ENCODE results near the gene OR10A4.
"Not testable (repeated sequence)": the region's sequence is repeated elsewhere in the genome, so short reads cannot be mapped to it uniquely, and the experiment has no call there.

Gene OR10A4, protein sequence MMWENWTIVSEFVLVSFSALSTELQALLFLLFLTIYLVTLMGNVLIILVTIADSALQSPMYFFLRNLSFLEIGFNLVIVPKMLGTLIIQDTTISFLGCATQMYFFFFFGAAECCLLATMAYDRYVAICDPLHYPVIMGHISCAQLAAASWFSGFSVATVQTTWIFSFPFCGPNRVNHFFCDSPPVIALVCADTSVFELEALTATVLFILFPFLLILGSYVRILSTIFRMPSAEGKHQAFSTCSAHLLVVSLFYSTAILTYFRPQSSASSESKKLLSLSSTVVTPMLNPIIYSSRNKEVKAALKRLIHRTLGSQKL

DNA sequence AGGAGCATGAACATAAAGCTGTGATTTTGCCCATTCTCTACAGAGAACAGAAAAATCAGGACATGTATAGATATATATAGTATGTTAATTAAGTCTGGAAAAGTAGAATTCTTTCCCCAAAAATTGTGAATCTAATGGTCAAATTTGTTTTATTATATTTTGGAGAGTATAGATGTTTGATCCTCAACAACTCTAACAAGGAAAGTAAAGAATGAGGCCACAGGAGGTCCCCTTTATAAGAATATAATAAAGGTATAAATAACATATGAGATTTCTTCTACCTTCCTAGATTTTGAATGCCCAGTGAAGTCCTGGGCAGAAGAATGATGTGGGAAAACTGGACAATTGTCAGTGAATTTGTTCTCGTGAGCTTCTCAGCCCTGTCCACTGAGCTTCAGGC lies at the start of gene OR10A4:
TSS of gene OR10A4 (plus strand) at position 301 of the 400 bp plus-strand sequence. CDS start at position 324, 23 bp downstream.
- no peak for DNase-seq (ENCODE audit: low read depth in 2 of 2)

DNA sequence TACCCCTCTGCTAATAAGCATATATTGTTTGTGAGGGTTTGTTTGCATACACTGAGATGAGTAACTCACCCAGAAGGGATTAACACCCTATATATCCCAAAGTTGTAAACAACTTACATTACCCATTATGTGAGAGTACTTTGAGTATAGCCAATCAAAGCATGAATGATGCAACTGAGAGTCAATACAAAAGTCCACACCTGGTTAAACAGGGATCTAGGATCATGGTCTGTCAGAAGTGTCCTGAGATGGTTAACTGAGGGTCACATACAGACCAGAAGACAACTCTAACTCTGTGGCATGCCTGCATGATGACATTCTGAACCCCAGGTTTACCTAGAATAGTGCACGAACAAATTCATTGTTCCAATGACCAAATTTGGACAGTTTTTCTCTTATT lies 48.3 kb upstream of the OR10A4 start:
- no peak for DNase-seq (ENCODE audit: low read depth in 2 of 2)

DNA sequence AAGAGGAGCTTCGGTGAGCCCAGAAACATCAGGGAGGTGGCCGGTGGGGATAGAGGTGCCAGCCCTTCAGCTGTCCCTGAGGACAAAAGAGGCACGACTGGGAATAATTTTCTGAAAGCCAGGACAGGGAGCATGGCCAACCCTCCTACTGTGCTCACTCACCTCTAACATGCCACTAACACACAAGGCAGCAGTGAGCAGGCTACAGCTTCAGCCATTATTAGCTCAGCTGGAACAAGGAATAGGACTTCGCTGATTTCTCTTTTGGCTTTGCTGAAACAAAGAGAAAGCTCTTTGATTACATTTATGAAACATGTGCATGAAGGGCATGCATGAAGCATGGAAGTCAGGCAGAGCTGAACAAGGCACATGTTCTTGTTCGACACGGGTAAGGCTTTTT lies 43.1 kb upstream of the OR10A4 start:
- DNase-seq (ENCODE audit: low read depth in 2 of 2): no peak

DNA sequence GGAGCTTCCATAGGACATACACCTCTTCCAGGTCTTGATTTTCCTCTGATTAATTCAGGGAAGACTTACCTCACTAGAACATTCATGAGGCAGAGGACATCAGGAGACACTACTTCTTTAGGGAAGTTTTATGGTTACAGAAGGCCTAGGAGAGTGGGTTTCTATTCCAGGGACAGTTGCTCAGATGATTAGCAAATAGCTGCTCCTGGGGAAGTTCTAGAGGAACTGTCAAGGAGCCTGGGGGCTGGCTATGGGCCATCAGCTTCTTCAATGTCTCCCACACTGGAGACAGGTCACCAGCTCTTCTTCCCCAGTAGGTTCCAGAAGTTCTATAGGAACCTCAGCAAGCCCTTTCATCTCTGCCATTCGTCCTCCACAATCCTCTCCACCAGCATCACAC lies 42.4 kb upstream of the OR10A4 start:
- no peak for DNase-seq (ENCODE audit: low read depth in 2 of 2)

DNA sequence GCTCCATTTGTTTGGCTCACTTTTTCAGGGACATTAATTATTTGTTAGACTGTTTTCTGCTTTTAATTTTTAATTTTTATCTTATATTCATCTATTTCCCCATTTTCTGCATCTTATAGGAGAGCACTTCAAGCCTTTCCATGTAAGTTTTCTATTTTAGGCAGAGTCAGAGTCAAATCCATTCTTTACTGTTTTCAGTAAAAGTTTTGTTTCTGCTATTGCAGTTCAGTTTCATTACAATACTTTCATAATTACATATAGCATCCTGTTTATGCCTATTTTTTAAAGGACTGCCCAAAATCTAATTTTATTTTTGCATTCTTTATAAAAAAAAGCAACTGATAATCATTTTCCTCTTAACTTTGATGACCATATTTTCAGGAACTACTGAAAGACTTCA lies 34.7 kb upstream of the OR10A4 start:
- DNase-seq (ENCODE audit: low read depth in 2 of 2): no peak

DNA sequence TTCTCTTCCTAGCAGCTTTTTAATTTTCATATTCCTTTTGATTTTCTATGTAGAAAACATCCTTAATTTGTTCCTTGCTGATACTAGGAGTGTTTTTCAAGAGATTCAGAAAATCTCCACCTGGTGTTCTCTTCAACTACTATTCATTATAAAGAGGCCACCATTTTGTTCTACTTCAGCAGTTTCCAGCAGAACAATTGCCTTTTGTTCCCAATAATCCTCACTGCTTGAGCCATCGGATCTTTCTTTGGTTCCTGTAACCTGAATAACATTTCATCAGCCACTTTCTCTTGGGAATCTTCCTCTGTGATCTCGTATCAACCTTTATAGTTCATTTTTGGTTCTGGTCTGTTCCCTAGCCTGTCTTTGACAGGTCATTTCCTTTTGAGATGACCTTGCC lies 32.8 kb upstream of the OR10A4 start:
- no peak for DNase-seq (ENCODE audit: low read depth in 2 of 2)

DNA sequence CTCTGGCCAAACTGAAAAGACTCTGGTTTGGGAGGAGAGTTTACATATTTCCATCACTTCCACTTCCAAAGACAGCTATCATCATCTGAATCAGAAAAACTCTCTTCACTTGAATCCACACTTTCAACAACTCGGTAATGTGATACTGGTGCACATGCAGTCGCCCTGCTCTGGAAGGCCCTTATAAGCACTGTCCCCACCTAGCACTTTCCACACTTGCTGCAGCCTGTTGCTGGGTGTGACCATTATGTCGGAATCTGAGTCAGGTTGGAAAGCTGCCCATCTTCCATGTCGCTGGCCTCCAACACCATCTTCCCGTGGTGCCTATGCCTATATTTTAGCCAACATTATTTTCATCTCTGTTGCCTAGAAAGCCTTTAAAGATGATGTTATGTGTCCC lies 32.1 kb upstream of the OR10A4 start:
- no peak for DNase-seq (ENCODE audit: low read depth in 2 of 2)

DNA sequence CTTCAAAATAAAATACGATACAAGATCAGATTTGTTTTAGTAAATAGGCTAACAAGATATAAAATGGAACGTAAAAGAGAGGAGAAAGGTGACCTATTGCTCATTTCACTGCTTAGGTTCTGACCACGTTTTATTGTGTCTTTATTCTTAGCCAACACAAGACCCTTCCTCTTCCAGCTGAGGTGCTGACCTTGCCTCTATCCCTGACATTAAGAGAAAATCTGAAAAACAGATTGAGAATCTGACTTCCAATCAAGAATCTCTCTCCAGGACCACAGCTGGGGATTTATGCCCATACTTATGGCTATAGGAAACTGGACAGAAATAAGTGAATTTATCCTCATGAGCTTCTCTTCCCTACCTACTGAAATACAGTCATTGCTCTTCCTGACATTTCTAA lies 31.0 kb upstream of the OR10A4 start, which contains the start of gene OR10A5:
TSS of gene OR10A5 (plus strand) at position 301 of the 400 bp plus-strand sequence. CDS start at position 301, 0 bp downstream.
- no peak for DNase-seq (ENCODE audit: low read depth in 2 of 2)

DNA sequence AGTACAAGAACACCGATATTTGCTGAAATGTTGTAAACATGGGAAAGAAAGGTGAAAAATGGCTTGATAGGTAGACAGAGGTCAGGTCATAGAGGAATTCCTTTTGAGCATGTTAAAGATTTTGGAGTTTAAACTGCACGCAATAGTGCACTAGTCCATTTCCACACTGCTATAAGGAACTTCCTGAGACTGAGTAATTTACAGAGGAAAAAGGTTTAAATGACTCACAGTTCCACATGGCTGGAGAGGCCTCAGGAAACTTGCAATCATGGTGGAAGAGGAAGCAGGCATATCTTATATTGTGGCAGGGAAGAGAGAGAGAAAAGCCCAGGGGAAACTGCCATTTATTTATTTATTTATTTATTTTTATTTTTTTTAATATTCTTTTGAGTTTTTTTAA lies 25.9 kb upstream of the OR10A4 start:
- DNase-seq (ENCODE audit: low read depth in 2 of 2): no peak

DNA sequence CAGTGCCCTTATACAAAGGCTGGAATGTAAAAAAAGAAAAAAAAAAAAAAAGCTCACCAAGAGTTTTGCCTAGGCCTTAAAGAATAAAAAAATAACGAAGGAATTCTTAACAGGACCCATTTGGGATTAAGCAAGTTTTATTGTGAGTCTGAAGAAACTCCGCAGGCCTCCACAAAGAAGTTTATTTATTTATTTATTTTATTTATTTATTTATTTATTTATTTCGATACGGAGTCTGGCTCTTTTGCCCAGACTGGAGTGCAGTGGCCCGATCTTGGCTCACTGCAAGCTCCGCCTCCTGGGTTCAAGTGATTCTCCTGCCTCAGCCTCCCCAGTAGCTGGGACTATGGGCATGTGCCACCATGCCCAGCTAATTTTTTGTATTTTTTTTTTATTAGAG lies 21.6 kb upstream of the OR10A4 start:
- not testable (repeated sequence) for DNase-seq (ENCODE audit: low read depth in 2 of 2)

DNA sequence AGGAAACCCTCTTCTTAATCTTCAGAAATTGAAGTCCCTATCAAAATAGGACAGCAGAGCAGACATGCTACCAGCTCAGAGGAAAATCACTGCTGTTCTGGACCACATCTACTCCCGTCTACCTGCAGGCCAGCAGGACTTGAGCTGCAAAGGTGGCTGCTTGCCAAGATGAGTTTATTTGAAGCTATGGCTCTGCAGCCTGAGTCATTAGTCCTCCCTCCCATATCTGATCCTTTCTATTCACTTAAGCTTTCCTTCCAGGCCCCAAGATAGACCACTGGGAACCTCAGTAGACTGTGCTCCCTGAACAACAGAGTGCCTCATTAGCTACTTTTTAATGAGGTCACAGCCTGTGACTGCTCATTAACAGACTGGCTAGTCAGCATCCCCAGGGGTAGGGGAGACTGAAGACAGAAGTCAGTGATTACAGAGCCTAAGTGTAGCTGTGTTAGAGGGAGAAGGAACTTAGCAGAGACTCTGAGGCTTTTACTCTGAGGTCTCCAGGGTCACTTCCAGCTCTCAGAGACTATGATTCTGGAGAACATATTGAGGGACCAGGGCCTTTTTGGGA lies 20.4 kb upstream of the OR10A4 start:
- no peak for DNase-seq (ENCODE audit: low read depth in 2 of 2)

DNA sequence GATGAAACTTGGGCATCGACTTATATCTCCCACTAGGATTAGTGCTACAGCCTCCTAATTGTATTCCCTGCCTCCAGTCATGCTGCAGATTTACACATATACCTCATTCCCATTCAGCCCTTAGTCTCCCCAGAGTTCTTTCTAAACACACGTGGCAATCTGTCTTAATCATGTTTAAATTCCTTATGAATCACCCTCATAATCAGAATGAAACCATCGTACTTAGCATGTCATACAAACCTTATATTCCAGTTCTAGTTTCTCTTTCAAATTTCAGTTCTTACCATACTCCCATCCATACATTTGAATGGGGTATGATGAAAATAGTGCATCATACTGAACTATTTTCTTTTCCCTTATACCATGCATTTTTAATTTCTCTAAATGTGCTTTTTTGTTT lies 19.6 kb upstream of the OR10A4 start:
- DNase-seq (ENCODE audit: low read depth in 2 of 2): no peak

DNA sequence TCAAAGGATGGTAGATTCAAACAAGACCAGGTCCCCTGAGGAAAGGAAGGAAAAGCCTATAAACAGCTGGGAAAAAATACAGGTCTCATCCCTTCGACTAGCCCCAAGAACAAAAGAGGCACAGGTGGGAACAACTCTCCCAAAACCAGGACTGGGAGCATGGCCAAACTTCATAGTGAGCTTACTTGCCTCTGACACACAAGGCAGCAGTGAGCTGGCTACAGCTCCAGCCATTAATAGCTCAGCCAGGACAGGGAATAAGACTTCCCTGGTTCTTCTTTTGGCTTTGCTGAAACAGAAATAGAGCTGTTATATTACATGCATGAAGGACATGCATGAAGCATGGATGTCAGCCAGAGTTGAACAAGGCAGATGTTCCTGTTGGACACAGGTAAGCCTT lies 13.5 kb upstream of the OR10A4 start, which contains the start of gene OR10A2:
TSS of gene OR10A2 (plus strand) at position 97 of the 400 bp plus-strand sequence. CDS start 6,698 bp downstream, outside the sequence.
- DNase-seq (ENCODE audit: low read depth in 2 of 2): no peak

DNA sequence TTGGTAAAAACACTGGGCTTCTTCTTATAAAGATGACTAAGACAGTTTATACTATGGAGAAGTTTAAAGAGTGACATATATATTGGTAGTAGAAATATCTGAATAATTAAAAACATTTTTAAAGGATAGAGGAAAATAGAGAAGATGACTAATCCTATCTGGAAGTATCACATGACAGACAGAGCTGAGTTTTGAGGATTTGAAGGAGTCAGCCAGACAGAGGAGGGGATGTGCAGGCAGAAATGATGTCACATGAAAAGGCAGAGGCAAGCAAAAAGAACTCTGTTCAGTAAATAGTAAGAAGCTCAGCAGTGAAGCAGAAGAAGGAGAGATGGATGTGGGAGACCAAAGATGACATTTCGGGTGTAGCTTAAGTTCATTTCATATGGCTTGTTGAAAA lies 12.0 kb upstream of the OR10A4 start:
- DNase-seq (ENCODE audit: low read depth in 2 of 2): no peak

DNA sequence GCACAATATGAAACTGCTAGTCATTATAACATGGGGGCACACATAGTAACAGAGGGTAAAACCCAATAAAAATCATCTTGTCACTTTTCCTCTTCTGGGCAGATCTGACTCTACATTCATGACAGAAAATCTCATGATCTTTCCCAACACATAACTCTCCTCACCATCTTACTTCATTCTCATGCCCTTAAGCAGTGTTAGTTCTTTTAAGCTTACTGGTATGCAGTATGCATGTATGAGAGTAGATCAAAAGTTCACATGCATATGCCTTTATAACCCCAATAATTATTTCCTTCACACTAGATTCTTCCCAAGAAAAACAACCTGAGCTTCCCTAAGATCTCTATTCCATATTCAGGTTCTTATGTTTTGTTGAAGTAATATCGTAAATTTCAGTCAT lies 5.1 kb upstream of the OR10A4 start:
- no peak for DNase-seq (ENCODE audit: low read depth in 2 of 2)

DNA sequence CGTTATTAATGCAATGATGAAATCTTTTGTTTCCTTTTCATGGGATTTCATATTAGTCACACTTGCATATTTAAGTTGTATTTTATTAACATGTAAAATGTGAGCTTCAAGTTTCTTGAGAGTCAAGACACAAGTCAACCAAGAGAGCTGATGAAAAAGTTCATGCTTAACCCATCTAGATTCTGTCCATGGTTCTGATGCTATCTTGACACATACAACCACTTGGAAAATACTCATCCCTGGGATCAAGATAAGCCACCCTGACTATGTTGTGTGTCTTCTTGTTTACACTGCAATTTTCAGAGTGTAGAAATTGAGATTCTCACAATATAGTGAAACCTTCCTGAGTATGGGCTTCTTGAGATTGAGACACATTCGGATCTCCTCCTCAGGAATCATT lies 664 bp upstream of the OR10A4 start:
- no peak for DNase-seq (ENCODE audit: low read depth in 2 of 2)

DNA sequence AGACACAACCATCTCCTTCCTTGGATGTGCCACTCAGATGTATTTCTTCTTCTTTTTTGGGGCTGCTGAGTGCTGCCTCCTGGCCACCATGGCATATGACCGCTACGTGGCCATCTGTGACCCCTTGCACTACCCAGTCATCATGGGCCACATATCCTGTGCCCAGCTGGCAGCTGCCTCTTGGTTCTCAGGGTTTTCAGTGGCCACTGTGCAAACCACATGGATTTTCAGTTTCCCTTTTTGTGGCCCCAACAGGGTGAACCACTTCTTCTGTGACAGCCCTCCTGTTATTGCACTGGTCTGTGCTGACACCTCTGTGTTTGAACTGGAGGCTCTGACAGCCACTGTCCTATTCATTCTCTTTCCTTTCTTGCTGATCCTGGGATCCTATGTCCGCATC lies 489 bp downstream of the OR10A4 start:
- no peak for DNase-seq (ENCODE audit: low read depth in 2 of 2)

DNA sequence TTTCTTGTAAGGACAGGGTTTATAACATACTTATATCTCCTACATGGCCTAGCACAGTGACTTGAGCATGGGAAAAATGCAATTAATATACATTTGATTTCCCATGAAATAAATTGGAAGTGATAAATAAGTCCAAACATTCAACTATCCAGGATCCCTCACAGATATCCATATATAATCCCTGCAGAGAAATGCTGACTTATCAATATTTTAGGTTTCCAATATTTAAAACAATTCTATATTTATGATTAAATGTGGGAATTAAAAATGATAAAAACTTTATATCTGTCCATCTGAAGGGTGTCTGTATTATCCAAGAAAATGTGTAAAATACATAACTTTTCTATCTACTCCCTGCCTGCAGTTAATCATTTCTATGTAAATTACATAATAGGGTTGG lies 6.3 kb downstream of the OR10A4 start:
- no peak for DNase-seq (ENCODE audit: low read depth in 2 of 2)

DNA sequence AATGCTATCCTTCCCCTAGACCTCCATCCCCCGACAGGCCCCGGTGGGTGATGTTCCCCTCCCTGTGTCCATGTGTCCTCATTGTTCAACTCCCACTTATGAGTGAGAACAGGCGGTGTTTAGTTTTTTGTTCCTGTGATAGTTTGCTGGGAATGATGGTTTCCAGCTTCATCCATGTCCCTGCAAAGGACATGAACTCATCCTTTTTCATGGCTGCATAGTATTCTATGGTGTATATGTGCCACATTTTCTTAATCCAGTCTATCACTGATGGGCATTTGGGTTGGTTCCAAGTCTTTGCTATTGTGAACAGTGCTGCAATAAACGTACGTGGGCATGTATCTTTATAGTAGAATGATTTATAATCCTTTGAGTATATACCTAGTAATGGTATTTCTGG lies 11.3 kb downstream of the OR10A4 start:
- DNase-seq (ENCODE audit: low read depth in 2 of 2): not testable (repeated sequence)

DNA sequence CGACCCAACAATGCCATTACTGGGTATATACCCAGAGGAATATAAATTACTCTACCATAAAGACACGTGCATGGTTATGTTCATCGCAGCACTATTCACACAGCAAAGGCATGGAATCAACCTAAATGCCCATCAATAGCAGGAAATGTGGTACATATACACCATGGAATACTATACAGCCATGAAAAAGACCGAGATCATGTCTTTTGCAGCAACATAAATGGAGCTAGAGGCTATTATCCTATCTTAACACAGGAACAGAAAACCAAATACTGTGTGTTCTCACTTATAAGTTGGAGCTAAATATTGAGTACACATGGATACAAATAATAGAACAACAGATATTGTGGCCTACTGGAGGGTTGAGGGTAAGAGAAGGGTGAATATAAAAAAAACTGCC lies 12.4 kb downstream of the OR10A4 start:
- no peak for DNase-seq (ENCODE audit: low read depth in 2 of 2)

DNA sequence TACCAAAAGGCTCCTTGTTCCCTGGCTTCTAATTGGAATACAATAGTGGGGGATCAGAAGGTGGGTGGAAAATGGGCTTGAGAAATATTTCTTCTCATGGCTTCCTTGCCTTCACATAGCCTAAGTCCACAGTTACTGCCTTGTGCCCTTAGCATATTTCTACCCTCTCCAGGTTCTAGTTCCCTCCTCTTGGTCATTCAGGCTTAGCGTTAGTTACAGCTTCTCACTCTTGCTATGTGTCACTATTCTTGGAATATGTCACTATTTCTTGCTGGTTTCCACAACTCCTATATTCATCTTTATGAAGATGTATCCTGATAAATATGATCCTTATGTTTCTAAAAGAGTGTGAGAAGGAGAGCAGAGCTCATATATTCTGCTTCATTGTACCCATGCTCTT lies 13.4 kb downstream of the OR10A4 start:
- DNase-seq (ENCODE audit: low read depth in 2 of 2): no peak

DNA sequence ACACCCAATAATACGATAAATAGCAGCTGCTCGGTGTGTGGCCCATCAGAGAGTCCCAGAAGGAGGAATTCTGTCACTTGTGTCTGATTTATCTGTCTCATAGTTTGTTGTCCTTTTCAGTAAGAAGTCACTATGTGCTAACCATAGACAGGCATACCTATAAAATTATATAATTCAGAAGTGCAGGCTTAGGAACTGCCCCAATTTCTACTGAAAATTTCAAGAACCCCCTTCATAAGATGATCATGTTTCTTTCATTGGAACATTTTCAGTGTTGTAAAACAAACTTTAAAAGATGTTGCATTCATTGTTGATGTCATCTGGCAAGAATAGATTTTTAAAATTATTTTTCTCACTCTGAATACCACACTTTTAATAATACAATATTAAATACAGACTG lies 16.0 kb downstream of the OR10A4 start, which contains the start of gene OR2D2:
TSS of gene OR2D2 (minus strand) at position 101 of the 400 bp plus-strand sequence. CDS start at position 101, 0 bp downstream.
- DNase-seq (ENCODE audit: low read depth in 2 of 2): no peak

DNA sequence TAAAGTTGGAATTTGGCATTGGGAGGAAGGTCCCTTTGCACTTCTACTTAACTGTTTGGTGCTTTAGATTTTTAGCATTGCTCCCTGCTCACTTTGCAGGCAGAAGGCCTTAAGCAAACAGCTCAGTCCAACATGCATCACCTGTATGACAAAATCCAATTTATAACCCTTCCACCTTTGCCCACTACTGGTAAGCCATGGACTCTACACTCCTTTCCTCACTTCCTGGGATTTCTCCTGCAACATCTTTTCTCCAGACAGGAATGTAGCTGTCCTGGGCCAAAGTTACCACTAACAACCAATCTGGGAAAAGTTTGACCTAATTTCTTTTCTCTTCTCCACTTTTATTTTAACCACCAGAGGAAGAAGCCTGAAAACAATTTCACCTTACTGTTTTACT lies 17.7 kb downstream of the OR10A4 start:
- no peak for DNase-seq (ENCODE audit: low read depth in 2 of 2)
